HPDE6-E6E7 (cell line): ENCODE data around the gene TINCR.

Source experiments
- DNase-seq: peaks from one replicate; pipeline ENCODE4 v3.0.0; 2011; ENCODE audit warnings: missing footprints; ENCODE audit errors: extremely low spot score

The TINCR gene

DNA sequence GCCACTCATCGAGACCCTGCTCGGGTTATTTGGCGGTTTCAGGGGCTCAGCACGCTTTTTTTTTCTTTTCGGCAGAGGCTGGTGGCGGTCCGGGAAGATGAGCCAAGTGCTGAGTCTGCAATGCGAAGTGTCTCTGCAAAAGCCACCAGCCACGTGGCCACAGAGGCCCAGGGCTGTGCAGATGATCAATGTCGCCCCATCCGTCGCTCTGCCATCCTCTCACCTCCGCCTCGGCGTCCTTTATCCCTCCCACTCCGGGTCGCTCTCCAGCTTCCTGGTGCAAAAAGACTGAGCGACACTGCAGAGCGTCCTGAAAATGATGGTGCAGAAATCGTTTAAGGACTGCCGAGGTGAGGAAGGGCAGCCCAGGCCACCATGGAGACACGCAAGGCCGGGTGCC, 55.0 kb downstream of the TINCR start:
- DNase-seq = no peak
